HUES64 (cell line): ENCODE measurements around the gene SNRNP200.
"Not testable (repeated sequence)": the region's sequence is repeated elsewhere in the genome, so short reads cannot be mapped to it uniquely, and the experiment has no call there.

Experiments
- H3K27ac ChIP-seq: 2 replicates; pipeline ENCODE4 v1.7.0; 2013; ENCODE audit warnings: low read depth, low read length, inconsistent platforms
- H3K27me3 ChIP-seq: 2 replicates; pipeline ENCODE4 v1.6.1; 2013; ENCODE audit warnings: mild to moderate bottlenecking, low read length; ENCODE audit not compliant: insufficient read depth
- H3K36me3 ChIP-seq: 2 replicates; pipeline ENCODE4 v1.6.1; 2013; ENCODE audit warnings: mild to moderate bottlenecking, low read length; ENCODE audit not compliant: insufficient read depth
- H3K4me1 ChIP-seq: 2 replicates; pipeline ENCODE4 v1.6.1; 2013; ENCODE audit warnings: mild to moderate bottlenecking, low read length, moderate library complexity; ENCODE audit not compliant: insufficient read depth
- H3K4me3 ChIP-seq: 2 replicates; pipeline ENCODE4 v1.5.1; 2013; ENCODE audit warnings: mild to moderate bottlenecking, low read length, moderate library complexity
- H3K9ac ChIP-seq: 2 replicates; pipeline ENCODE4 v1.6.1; 2013; ENCODE audit warnings: mild to moderate bottlenecking, low read depth, low read length
- H3K9me3 ChIP-seq: 2 replicates; pipeline ENCODE4 v1.6.1; 2013; ENCODE audit warnings: low read depth, low read length; ENCODE audit not compliant: insufficient read depth
- WGBS: fragments of 150-250, 120-280 bp; methylation state at CpG from one replicate; pipeline ENCODE4 v1.1.7; 2013; ENCODE audit warnings: missing lambda C conversion rate; 5-methylcytosine and 5-hydroxymethylcytosine counted together

The SNRNP200 gene

DNA sequence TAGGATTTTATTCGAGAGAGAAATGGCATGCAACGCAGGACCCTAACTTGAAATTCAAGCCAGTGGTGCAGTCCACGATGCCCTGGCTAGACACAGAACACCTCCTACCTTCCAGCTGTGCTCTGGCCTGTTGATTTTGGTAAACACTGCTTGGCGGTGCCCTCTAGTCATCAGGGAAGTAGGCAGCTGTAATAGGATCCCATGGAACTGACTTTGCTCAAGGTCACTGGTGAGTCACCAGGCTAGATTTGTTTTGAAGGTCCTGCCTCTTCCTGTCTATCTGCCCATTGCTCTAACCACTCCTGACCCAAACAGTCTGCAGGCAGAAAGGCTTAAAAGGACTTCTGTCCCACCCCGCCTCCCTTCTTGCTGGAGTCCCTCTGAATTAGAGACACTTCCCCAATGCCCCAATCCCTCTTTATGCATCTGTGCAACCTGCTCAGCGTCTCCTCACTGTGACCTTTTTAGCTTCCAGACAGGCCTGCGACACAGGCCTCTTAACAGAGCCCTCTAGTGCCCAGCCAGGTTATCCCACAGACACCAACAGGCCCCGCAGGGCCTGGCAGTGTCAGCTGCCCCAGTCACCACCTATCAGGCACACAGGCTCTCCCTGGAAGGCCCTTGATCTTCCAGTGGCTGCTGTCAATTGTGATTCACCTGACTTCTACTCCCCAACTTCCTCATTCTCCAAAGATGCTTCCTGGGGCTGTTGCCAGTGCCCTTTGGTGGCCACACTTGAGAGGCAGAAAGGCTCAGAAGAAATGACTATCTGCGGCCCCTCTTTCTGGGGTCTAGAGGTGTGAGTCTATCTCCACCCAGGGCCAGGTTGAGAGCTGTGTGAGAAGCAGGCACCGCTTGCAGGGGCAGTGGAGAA, 44.7 kb downstream of the SNRNP200 start:
- H3K9ac ChIP-seq = no peak overlapping the region
- H3K27ac ChIP-seq = peak overlapping the region; percentile 27; the same call in 1 of the 2 replicates
- 58% methylated on average over 10 of the region's 10 CpGs for WGBS
- H3K9me3 ChIP-seq = no peaks in the 10 kb centered on the region
- H3K4me1 ChIP-seq = peaks cover 16% of the 10 kb centered on the region
- no peak overlapping the region for H3K4me3 ChIP-seq
- peaks cover 10% of the 10 kb centered on the region for H3K36me3 ChIP-seq
- H3K27me3 ChIP-seq = no peaks in the 10 kb centered on the region

DNA sequence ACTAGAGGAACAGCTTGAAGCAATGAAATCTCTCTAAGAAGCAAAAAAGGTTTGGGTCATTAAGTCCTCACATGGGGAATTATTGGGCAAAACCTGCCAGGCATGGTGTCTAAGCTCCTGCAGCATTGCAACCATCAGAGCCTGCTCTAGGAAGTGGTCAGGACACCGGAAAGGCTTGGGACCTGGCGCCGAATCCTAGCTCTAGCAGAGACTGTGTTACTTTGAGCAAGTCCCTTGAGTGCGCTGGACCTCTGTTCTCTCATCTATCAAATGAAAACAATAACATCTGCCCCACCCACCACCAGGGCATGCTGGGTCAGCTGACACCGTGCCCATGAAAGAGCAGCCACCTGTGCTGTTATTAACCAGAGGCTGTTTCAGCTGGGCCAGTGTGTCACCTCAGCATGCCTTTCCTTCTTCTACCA, 45.8 kb downstream of the SNRNP200 start:
- Histone ChIP-seq H3K4me1 (peaks cover 13% of the 10 kb centered on the region), H3K27me3 (no peaks in the 10 kb centered on the region), H3K36me3 (peaks cover 20% of the 10 kb centered on the region), H3K27ac (no peak overlapping the region), H3K4me3 (no peak overlapping the region), H3K9ac (no peak overlapping the region), H3K9me3 (no peaks in the 10 kb centered on the region)
- 96% methylated on average over 5 of the region's 5 CpGs for WGBS

DNA sequence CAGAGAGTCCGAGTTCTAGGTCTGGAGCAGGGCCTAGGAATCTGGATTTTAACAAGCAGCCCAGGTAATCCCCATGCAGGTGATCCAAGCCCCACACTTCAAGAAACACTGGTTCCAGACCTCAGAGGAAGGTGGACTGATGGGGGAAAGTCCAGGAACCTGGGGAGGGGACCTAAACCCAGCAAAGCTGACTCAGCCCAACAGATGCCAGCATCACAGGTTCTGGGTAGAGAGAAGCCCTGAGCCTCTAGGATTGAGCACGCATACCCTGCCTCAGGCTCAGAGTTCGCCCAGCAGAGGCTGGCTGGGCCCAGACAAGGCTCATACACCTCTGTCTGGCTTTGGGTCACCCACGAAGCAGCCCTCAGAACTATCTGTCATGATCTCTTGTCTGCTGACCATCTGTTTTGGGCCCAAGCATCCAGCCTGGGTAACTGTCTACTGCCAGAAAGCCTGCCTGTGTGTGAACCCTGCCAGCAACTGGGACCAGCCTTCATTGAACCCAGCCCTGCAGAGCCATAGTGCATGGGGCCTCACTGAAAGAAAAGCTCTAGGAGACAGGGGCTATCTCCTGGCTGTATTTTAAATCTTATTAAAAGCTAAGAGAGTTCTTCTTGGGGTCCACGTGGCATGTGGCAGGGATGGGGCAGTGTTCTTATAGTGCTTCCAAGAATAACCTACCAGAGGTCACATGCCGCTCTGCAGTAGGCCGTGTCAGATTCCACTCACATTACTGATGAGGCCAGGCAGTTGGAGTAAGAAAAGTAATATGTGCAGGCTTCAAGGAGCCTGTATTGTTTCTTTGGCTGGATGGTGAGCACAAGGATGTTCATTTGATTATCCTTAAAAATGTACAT, 47.0 kb downstream of the SNRNP200 start:
- Histone ChIP-seq H3K9me3 (no peaks in the 10 kb centered on the region), H3K4me1 (peaks cover 9% of the 10 kb centered on the region; the same call in 1 of the 2 replicates), H3K36me3 (peaks cover 31% of the 10 kb centered on the region), H3K9ac (no peak overlapping the region), H3K27ac (no peak overlapping the region), H3K4me3 (no peak overlapping the region), H3K27me3 (no peaks in the 10 kb centered on the region)
- WGBS = 92% methylated on average over 7 of the region's 7 CpGs

DNA sequence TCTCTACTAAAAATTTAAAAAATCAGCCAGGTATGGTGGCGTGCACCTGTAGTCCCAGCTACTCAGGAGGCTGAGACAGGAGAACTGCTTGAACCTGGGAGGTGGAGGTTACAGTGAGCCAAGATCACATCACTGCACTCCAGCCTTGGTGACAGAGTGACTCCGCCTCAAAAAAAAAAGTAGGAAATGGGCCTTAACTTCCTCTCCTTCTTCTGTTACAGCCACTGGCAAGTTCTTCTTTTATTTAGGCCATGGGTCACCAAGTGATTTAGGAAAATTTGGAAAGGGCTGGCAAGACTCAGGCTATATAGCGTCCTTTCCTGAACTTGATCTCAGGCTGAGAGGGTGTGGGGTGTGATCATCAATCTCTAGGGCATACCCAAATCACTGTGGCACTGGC, 47.6 kb downstream of the SNRNP200 start:
- H3K27ac ChIP-seq, H3K27me3 ChIP-seq, H3K9ac ChIP-seq, H3K9me3 ChIP-seq, H3K4me1 ChIP-seq, H3K4me3 ChIP-seq: not testable (repeated sequence)
- 96% methylated on average over 3 of the region's 3 CpGs for WGBS
- peaks cover 36% of the 10 kb centered on the region for H3K36me3 ChIP-seq

DNA sequence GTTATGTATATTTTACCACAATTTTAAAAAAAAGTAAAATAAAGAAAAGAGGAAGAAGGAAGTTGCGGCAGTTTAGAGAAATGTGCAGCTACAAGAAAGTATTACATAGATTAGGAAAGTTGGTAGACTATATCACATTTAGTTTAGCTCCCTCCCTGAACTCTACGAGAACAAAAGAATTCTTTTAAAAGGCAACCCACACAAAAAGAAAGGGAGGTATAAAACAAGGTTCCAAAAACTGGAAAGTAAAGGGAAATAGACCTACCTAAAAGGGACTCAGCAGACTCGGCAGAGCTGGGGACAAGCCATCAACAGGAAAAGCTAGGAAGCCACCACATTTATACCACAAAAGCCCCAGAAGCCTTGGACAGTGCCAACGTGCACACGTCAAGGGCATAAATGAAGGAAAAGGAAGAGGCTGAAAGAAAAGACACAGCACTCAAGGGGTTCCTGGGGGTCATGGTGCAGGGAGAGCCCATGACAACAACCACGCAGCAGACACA, 48.7 kb downstream of the SNRNP200 start:
- 96% methylated on average over 4 of the region's 6 CpGs for WGBS
- Histone ChIP-seq H3K27ac (no peak overlapping the region), H3K27me3 (no peaks in the 10 kb centered on the region), H3K4me3 (no peak overlapping the region), H3K4me1 (peaks cover 9% of the 10 kb centered on the region; the same call in 1 of the 2 replicates), H3K9me3 (no peaks in the 10 kb centered on the region), H3K36me3 (peaks cover 34% of the 10 kb centered on the region), H3K9ac (no peak overlapping the region)

DNA sequence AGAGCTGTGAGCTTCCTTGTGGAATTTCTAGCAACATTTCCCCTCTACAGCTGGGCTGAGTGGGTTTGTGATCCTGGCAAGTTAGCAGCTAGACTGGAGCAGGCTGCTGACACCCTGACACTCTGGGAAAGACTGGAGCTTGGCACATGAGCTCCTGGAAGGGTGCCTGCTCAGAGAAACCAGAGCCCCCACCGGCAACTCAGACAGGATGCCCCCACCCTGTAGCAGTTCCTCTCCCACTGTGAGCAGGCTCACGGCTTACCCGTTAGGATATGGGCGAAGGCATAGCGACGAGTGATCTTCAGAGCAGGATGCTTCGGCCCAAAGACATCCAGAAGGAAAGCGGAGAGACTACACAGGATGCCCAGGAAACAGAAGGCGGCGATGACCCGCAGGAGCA, 50.8 kb downstream of the SNRNP200 start:
- no peak overlapping the region for H3K27ac ChIP-seq
- H3K4me1 ChIP-seq = no peaks in the 10 kb centered on the region
- peaks cover 34% of the 10 kb centered on the region for H3K36me3 ChIP-seq
- no peaks in the 10 kb centered on the region for H3K9me3 ChIP-seq
- WGBS = 97% methylated on average over 11 of the region's 11 CpGs
- H3K27me3 ChIP-seq = no peaks in the 10 kb centered on the region
- H3K4me3 ChIP-seq = no peak overlapping the region
- H3K9ac ChIP-seq = no peak overlapping the region

DNA sequence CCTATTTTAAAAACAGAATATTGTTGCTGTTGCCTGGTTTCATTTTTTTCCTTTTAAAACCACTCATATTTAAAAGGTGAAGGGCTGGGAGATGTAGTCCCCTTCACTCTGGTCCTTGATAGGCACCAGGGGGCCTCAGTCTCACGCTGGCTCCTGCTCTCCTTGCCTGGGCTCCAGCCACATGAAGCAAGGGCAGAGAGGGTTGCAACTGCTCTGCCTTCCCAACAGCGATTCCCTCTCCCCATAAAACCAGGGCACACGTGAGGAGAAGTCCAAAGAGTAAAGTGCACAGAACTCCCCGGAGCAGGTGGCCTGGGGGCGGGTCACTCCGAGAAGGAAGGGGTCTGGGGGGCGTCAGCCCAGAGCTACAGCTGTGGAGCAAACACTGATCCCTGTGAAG, 52.3 kb downstream of the SNRNP200 start:
- H3K27ac ChIP-seq = no peak overlapping the region
- WGBS = 95% methylated on average over 7 of the region's 7 CpGs
- no peaks in the 10 kb centered on the region for H3K9me3 ChIP-seq
- H3K9ac ChIP-seq = no peak overlapping the region
- peaks cover 28% of the 10 kb centered on the region for H3K36me3 ChIP-seq
- H3K4me1 ChIP-seq = no peaks in the 10 kb centered on the region
- no peak overlapping the region for H3K4me3 ChIP-seq
- H3K27me3 ChIP-seq = no peaks in the 10 kb centered on the region

DNA sequence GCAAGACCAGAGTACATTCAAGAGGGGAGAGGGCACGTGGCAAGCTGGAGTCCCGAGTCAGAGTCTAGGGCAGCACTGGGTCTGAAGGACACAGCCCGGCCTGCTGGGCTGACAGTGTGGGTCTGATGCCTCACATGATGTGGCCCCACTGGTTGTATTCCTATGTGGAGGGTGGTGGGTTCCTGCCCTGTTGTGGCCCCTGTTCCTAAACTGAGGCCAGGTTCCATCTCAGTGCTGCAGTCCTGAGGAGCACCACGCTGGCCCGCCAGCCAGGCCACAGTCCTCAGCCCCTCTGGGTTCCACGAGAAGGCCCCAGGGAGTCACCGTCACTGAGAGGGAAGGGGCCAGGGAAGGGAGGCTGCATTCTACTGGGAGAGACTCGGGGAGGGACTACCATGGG, 52.8 kb downstream of the SNRNP200 start:
- no peaks in the 10 kb centered on the region for H3K27me3 ChIP-seq
- no peaks in the 10 kb centered on the region for H3K4me1 ChIP-seq
- H3K9me3 ChIP-seq = no peaks in the 10 kb centered on the region
- peaks cover 28% of the 10 kb centered on the region for H3K36me3 ChIP-seq
- no peak overlapping the region for H3K4me3 ChIP-seq
- no peak overlapping the region for H3K27ac ChIP-seq
- WGBS = 95% methylated on average over 8 of the region's 8 CpGs
- no peak overlapping the region for H3K9ac ChIP-seq

DNA sequence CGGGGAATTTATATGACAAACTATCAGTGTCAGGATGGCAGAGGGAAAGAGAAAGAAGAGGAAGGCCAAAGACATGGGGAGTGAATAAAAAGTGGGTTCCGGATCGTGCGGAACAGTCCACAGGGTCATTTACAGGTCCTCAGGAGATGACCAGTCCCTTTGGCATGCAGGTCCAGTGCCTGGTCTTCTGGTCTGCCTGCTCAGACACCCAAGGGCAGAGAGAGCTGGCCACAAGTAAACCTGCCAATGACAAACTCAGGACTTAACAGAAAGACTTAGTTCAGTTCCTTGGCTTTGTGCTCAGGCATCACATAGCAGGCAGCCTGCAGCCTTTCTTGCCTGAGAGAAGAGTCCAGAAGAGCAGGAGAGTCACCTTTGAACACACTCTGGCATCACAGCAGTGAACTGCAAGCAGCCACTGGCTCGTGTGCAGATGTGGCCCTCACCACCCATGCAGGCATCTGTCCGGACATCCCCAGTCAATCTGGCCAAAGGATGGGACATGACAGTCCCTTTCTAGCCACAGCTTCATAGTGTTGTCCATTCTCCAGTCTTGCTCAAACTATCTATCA, 53.5 kb downstream of the SNRNP200 start:
- Histone ChIP-seq H3K27me3 (no peaks in the 10 kb centered on the region), H3K9me3 (no peaks in the 10 kb centered on the region), H3K9ac (no peak overlapping the region), H3K27ac (no peak overlapping the region), H3K4me3 (no peak overlapping the region), H3K36me3 (peaks cover 28% of the 10 kb centered on the region), H3K4me1 (no peaks in the 10 kb centered on the region)
- WGBS = 94% methylated on average over 6 of the region's 6 CpGs

DNA sequence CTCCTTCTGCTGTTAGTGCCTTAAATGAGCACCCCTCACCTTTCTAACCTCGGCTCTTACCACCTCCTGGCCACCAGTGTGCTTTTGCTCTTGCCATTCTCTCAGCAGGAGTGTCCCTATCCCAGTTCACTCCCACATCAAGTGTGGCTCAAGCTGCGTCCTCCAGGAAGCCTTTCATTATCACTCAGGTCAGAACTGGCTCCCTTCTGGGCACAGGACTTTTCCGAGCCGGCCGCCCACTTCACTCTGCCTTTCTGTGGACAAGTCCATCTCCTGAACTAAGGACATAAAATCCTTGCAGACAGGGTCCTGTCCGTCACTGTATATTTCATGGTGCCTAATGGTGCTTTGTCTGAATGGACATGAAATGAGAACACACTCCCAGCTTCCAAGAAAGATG, 55.2 kb downstream of the SNRNP200 start:
- no peak overlapping the region for H3K27ac ChIP-seq
- no peak overlapping the region for H3K4me3 ChIP-seq
- no peaks in the 10 kb centered on the region for H3K9me3 ChIP-seq
- 91% methylated on average over 6 of the region's 6 CpGs for WGBS
- H3K36me3 ChIP-seq = peaks cover 23% of the 10 kb centered on the region
- no peak overlapping the region for H3K9ac ChIP-seq
- H3K4me1 ChIP-seq = no peaks in the 10 kb centered on the region
- no peaks in the 10 kb centered on the region for H3K27me3 ChIP-seq

DNA sequence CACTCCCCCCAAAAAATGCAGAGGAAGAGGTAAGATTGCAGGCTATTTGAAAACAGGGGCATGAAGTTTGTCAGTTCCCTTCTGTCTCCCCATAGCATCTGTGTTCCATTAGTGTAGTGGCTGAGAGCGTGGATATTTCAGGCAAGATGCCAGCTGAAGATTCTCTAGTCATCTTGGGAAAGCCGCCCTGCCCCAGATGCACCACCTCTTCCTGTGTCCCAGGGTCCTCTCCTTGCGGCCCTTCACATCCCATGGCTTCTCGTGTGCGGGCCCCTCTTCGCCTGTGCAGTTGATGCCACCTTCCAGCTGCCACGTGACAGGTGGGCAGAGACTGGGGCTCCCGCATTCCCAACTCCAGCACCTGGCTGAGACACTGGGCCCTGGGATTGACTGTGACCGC, 55.7 kb downstream of the SNRNP200 start:
- 94% methylated on average over 9 of the region's 9 CpGs for WGBS
- Histone ChIP-seq H3K36me3 (peaks cover 18% of the 10 kb centered on the region), H3K27ac (no peak overlapping the region), H3K4me3 (no peak overlapping the region), H3K27me3 (no peaks in the 10 kb centered on the region), H3K4me1 (no peaks in the 10 kb centered on the region), H3K9me3 (no peaks in the 10 kb centered on the region), H3K9ac (no peak overlapping the region)
